Measurements from ENCODE around the gene TMEM139. TPM values are rescaled to one million over a fixed set of nuclear protein-coding genes. Genes with fewer than 3 reads are reported as not detected.

The TMEM139 gene
- total RNA-seq, 1 experiment from 2014 or later: 2.0 TPM

GRCh38 chr7:143281529-143281928 is 3.2 kb upstream of the TMEM139 start:
- TF ChIP-seq TCF7L2 (IDR thresholded peaks at IDR 0.05; ENCODE audit: low read depth, low read length): no peak
- TF ChIP-seq POLR2AphosphoS5 (IDR thresholded peaks at IDR 0.05; ENCODE audit: low read depth, low read length): no peak
- TF ChIP-seq, protein P1, sequence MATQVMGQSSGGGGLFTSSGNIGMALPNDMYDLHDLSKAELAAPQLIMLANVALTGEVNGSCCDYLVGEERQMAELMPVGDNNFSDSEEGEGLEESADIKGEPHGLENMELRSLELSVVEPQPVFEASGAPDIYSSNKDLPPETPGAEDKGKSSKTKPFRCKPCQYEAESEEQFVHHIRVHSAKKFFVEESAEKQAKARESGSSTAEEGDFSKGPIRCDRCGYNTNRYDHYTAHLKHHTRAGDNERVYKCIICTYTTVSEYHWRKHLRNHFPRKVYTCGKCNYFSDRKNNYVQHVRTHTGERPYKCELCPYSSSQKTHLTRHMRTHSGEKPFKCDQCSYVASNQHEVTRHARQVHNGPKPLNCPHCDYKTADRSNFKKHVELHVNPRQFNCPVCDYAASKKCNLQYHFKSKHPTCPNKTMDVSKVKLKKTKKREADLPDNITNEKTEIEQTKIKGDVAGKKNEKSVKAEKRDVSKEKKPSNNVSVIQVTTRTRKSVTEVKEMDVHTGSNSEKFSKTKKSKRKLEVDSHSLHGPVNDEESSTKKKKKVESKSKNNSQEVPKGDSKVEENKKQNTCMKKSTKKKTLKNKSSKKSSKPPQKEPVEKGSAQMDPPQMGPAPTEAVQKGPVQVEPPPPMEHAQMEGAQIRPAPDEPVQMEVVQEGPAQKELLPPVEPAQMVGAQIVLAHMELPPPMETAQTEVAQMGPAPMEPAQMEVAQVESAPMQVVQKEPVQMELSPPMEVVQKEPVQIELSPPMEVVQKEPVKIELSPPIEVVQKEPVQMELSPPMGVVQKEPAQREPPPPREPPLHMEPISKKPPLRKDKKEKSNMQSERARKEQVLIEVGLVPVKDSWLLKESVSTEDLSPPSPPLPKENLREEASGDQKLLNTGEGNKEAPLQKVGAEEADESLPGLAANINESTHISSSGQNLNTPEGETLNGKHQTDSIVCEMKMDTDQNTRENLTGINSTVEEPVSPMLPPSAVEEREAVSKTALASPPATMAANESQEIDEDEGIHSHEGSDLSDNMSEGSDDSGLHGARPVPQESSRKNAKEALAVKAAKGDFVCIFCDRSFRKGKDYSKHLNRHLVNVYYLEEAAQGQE (IDR thresholded peaks at IDR 0.05; ENCODE audit: insufficient read depth in 1 of 2, low read depth in 2 of 2, low read length in 1 of 2): no peak
- TF ChIP-seq, protein P2, sequence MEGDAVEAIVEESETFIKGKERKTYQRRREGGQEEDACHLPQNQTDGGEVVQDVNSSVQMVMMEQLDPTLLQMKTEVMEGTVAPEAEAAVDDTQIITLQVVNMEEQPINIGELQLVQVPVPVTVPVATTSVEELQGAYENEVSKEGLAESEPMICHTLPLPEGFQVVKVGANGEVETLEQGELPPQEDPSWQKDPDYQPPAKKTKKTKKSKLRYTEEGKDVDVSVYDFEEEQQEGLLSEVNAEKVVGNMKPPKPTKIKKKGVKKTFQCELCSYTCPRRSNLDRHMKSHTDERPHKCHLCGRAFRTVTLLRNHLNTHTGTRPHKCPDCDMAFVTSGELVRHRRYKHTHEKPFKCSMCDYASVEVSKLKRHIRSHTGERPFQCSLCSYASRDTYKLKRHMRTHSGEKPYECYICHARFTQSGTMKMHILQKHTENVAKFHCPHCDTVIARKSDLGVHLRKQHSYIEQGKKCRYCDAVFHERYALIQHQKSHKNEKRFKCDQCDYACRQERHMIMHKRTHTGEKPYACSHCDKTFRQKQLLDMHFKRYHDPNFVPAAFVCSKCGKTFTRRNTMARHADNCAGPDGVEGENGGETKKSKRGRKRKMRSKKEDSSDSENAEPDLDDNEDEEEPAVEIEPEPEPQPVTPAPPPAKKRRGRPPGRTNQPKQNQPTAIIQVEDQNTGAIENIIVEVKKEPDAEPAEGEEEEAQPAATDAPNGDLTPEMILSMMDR (IDR thresholded peaks at IDR 0.05): no peak
- TF ChIP-seq SIN3A (IDR thresholded peaks at IDR 0.05; ENCODE audit: borderline replicate concordance, insufficient read depth, low read depth, low read length): no peak
- H3K27ac ChIP-seq (ENCODE audit: low read length): no peak overlapping the region
- ChIA-PET CTCF (no interaction called here), POLR2A (no interaction called here)
- intact Hi-C loops (cut with micrococcal nuclease; ENCODE audit: unreplicated experiment) (no loop called here), in situ Hi-C loops (cut with HindIII; ENCODE audit: low pct_unique_long_range_greater_than_20kb, low sequenced_read_pairs) (no loop called here)
- no peak overlapping the region for H3K4me3 ChIP-seq (ENCODE audit: low read depth in 2 of 2, low read length in 2 of 2)
- H3K4me1 ChIP-seq (ENCODE audit: control insufficient read depth, insufficient read depth, low read length): peaks cover 21% of the 10 kb centered on the region
- no peaks in the 10 kb centered on the region for H3K36me3 ChIP-seq (ENCODE audit: control insufficient read depth, insufficient read depth, low read length)
- ATAC-seq: no peak
- no TSS peak for BruUV-seq (replicated peaks)
- H3K9me3 ChIP-seq (ENCODE audit: control insufficient read depth, insufficient read depth, low read depth, low read length): no peaks in the 10 kb centered on the region
- DNase-seq (ENCODE audit: low read depth, low spot score): no peak
- no peaks in the 10 kb centered on the region for H3K27me3 ChIP-seq (ENCODE audit: control insufficient read depth, insufficient read depth, low read length)

GRCh38 chr7:143282124-143282523 is 2.6 kb upstream of the TMEM139 start:
- CTCF ChIA-PET: no interaction called here
- in situ Hi-C loops (cut with HindIII; ENCODE audit: low pct_unique_long_range_greater_than_20kb, low sequenced_read_pairs): no loop called here

More at GRCh38 chr7:143282124-143282523, 2.6 kb upstream of the TMEM139 start:
- BruUV-seq (replicated peaks): no TSS peak
- H3K36me3 ChIP-seq (ENCODE audit: control insufficient read depth, insufficient read depth, low read length): no peaks in the 10 kb centered on the region
- DNase-seq (ENCODE audit: low read depth, low spot score) (no peak), ATAC-seq (no peak)
- H3K9me3 ChIP-seq (ENCODE audit: control insufficient read depth, insufficient read depth, low read depth, low read length): no peaks in the 10 kb centered on the region
- POLR2A ChIA-PET: no interaction called here
- no peak overlapping the region for H3K4me3 ChIP-seq (ENCODE audit: low read depth in 2 of 2, low read length in 2 of 2)
- no peak overlapping the region for H3K27ac ChIP-seq (ENCODE audit: low read length)
- TF ChIP-seq, protein P1 (IDR thresholded peaks at IDR 0.05; ENCODE audit: insufficient read depth in 1 of 2, low read depth in 2 of 2, low read length in 1 of 2): no peak
- TF ChIP-seq SIN3A (IDR thresholded peaks at IDR 0.05; ENCODE audit: borderline replicate concordance, insufficient read depth, low read depth, low read length) (no peak), TCF7L2 (IDR thresholded peaks at IDR 0.05; ENCODE audit: low read depth, low read length) (no peak), POLR2AphosphoS5 (IDR thresholded peaks at IDR 0.05; ENCODE audit: low read depth, low read length) (no peak)
- TF ChIP-seq, protein P2 (IDR thresholded peaks at IDR 0.05): no peak
- intact Hi-C loops (cut with micrococcal nuclease; ENCODE audit: unreplicated experiment): no loop called here
- no peaks in the 10 kb centered on the region for H3K27me3 ChIP-seq (ENCODE audit: control insufficient read depth, insufficient read depth, low read length)
- peaks cover 21% of the 10 kb centered on the region for H3K4me1 ChIP-seq (ENCODE audit: control insufficient read depth, insufficient read depth, low read length)
